ENCODE measurements around the gene HIGD1B. TPM values are rescaled to one million over a fixed set of nuclear protein-coding genes. Genes with fewer than 3 reads are reported as not detected.

The HIGD1B gene
- total and polyA plus RNA-seq, 4 donors: 3.0 to 25.4 (median 18.0) TPM

DNA sequence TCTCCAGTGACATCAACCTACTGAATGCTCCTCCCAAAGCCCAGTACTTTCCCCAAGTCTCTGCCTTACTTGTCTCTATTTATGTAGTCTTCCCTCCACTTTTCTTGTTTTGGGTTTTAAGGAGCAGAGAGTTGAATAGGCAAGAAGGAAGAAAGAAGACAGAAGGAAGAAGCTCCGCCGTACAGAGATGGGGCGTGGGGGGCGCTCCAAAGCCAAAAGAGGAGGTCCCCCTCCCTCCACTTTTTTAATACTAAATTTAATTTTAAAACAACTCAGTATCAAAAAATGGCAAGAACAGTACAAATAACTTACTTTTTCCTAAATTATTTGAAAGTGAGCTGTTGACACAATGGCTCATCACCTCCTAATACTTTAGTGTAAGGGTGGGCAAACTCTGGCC, 47.0 kb downstream of the HIGD1B start:
- Histone ChIP-seq H3K9ac (ENCODE audit: insufficient read depth in 1 of 2, low read length in 2 of 2) (no peak overlapping the region), H3K36me3 (ENCODE audit: control insufficient read depth in 4 of 4, insufficient read depth in 4 of 4, low read length in 4 of 4) (peaks cover 3 to 18% (median 12%) of the 10 kb centered on the region in 4 donors), H3K27ac (ENCODE audit: low read depth in 1 of 2, low read length in 1 of 2) (no peak overlapping the region), H3K9me3 (ENCODE audit: control insufficient read depth in 4 of 4, insufficient read depth in 3 of 4, low read length in 3 of 4) (no peaks in the 10 kb centered on the region), H3K4me1 (ENCODE audit: control insufficient read depth in 5 of 5, insufficient read depth in 5 of 5, low read length in 5 of 5) (peaks cover 0 to 14% (median 3%) of the 10 kb centered on the region in 5 donors), H3K27me3 (ENCODE audit: control insufficient read depth in 3 of 3, insufficient read depth in 3 of 3, low read length in 2 of 3) (no peaks in the 10 kb centered on the region), H3K4me3 (no peak overlapping the region)
- TF ChIP-seq, protein P1, sequence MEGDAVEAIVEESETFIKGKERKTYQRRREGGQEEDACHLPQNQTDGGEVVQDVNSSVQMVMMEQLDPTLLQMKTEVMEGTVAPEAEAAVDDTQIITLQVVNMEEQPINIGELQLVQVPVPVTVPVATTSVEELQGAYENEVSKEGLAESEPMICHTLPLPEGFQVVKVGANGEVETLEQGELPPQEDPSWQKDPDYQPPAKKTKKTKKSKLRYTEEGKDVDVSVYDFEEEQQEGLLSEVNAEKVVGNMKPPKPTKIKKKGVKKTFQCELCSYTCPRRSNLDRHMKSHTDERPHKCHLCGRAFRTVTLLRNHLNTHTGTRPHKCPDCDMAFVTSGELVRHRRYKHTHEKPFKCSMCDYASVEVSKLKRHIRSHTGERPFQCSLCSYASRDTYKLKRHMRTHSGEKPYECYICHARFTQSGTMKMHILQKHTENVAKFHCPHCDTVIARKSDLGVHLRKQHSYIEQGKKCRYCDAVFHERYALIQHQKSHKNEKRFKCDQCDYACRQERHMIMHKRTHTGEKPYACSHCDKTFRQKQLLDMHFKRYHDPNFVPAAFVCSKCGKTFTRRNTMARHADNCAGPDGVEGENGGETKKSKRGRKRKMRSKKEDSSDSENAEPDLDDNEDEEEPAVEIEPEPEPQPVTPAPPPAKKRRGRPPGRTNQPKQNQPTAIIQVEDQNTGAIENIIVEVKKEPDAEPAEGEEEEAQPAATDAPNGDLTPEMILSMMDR (IDR thresholded peaks at IDR 0.05; ENCODE audit: control extremely low read depth, extremely low read depth): no peak
- 91 to 98% methylated on average over 4 of the region's 4 CpGs for WGBS, 2 donors
- DNase-seq: no peak
- ATAC-seq (ENCODE audit: insufficient read depth, low FRiP score): no peak

- peak in 1 of 3 donors; percentile 46 for DNase-seq
- WGBS, 2 donors: 1% methylated on average over 7 of the region's 7 CpGs
- H3K4me1 ChIP-seq (ENCODE audit: control insufficient read depth in 5 of 5, insufficient read depth in 5 of 5, low read length in 5 of 5): peaks cover 0 to 23% (median 3%) of the 10 kb centered on the region in 5 donors
Measured at GRCh38 chr17:44898768-44899073, 51.0 kb downstream of the HIGD1B start.

GRCh38 chr17:44899074-44899782, 51.5 kb downstream of the HIGD1B start, which contains the start of gene EFTUD2:
EFTUD2 (minus strand) TSS chr17:44899445; CDS start chr17:44894521, 4,924 bp downstream.
- H3K9me3 ChIP-seq (ENCODE audit: control insufficient read depth in 4 of 4, insufficient read depth in 3 of 4, low read length in 3 of 4): no peaks in the 10 kb centered on the region

More at GRCh38 chr17:44898768-44899073, 51.0 kb downstream of the HIGD1B start:
- ATAC-seq (ENCODE audit: insufficient read depth, low FRiP score): no peak
- no peaks in the 10 kb centered on the region for H3K27me3 ChIP-seq (ENCODE audit: control insufficient read depth in 3 of 3, insufficient read depth in 3 of 3, low read length in 2 of 3)
- TF ChIP-seq, protein P1 (IDR thresholded peaks at IDR 0.05; ENCODE audit: control extremely low read depth, extremely low read depth): no peak
- peak overlapping the region; percentile 74 to 76 for H3K9ac ChIP-seq (ENCODE audit: insufficient read depth in 1 of 2, low read length in 2 of 2)
- peaks cover 3 to 5% (median 4%) of the 10 kb centered on the region in 4 donors for H3K36me3 ChIP-seq (ENCODE audit: control insufficient read depth in 4 of 4, insufficient read depth in 4 of 4, low read length in 4 of 4)
- peak overlapping the region; percentile 98 for H3K4me3 ChIP-seq
- H3K9me3 ChIP-seq (ENCODE audit: control insufficient read depth in 4 of 4, insufficient read depth in 3 of 4, low read length in 3 of 4): no peaks in the 10 kb centered on the region
- H3K27ac ChIP-seq (ENCODE audit: low read depth in 1 of 2, low read length in 1 of 2): peak overlapping the region; percentile 76 to 92

More at GRCh38 chr17:44899074-44899782, 51.5 kb downstream of the HIGD1B start, which contains the start of gene EFTUD2:
- Histone ChIP-seq H3K9ac (ENCODE audit: insufficient read depth in 1 of 2, low read length in 2 of 2) (peak within 1 kb of the TSS; percentile 74 to 90), H3K27ac (ENCODE audit: low read depth in 1 of 2, low read length in 1 of 2) (peak within 1 kb of the TSS; percentile 76 to 92), H3K4me1 (ENCODE audit: control insufficient read depth in 5 of 5, insufficient read depth in 5 of 5, low read length in 5 of 5) (peaks cover 0 to 23% (median 3%) of the 10 kb centered on the region in 5 donors), H3K36me3 (ENCODE audit: control insufficient read depth in 4 of 4, insufficient read depth in 4 of 4, low read length in 4 of 4) (peaks cover 0 to 3% (median 2%) of the 10 kb centered on the region in 4 donors), H3K4me3 (peak within 1 kb of the TSS; percentile 98), H3K27me3 (ENCODE audit: control insufficient read depth in 3 of 3, insufficient read depth in 3 of 3, low read length in 2 of 3) (no peaks in the 10 kb centered on the region)
- peak; percentile 93 for ATAC-seq (ENCODE audit: insufficient read depth, low FRiP score)
- 0% methylated on average over 54 of the region's 54 CpGs for WGBS, 2 donors
- DNase-seq: peak; percentile 94 to 96 (median 95)
- TF ChIP-seq, protein P1 (IDR thresholded peaks at IDR 0.05; ENCODE audit: control extremely low read depth, extremely low read depth): no peak

Small RNAs within 50 kb of the gene (small RNA-seq; reads per million reads assigned to genes)
- not detected for gene RN7SL405P (ENCODE audit: low replicate concordance)

Other genes with a start within 250 kb of the HIGD1B start
- not detected for gene MEIOC, start 191.4 kb upstream of the HIGD1B start, total RNA-seq
- under 1 TPM; 0.02 to 0.08 TPM for gene MEIOC, start 191.4 kb upstream of the HIGD1B start, polyA plus RNA-seq
- 10 to 100 TPM; 20.5 to 21.4 TPM for gene CCDC43, start 158.1 kb upstream of the HIGD1B start, total RNA-seq
- gene CCDC43, start 158.1 kb upstream of the HIGD1B start, polyA plus RNA-seq: 10 to 100 TPM; 13.5 to 17.0 TPM
- gene DBF4B, start 139.2 kb upstream of the HIGD1B start, total RNA-seq: 1 to 10 TPM; 3.5 to 8.6 TPM
- 1 to 10 TPM; 2.7 to 2.8 TPM for gene DBF4B, start 139.2 kb upstream of the HIGD1B start, polyA plus RNA-seq
- 1 to 10 TPM in 1 of 2 donors, under 1 TPM in 1; 0.09 to 1.1 TPM for gene ADAM11, start 88.9 kb upstream of the HIGD1B start, total RNA-seq
- gene ADAM11, start 88.9 kb upstream of the HIGD1B start, polyA plus RNA-seq: under 1 TPM; 0.15 to 0.22 TPM
- 10 to 100 TPM; 13.0 to 44.3 TPM for gene GJC1, start 17.6 kb upstream of the HIGD1B start, total RNA-seq
- 1 to 10 TPM; 3.9 TPM for gene GJC1, start 17.6 kb upstream of the HIGD1B start, polyA plus RNA-seq
- gene EFTUD2, start 51.6 kb downstream of the HIGD1B start, total RNA-seq: 10 to 100 TPM; 90.1 to 93.3 TPM
- 10 to 100 TPM; 35.5 to 56.4 TPM for gene EFTUD2, start 51.6 kb downstream of the HIGD1B start, polyA plus RNA-seq
- under 1 TPM; 0.25 to 0.88 TPM for gene GFAP, start 67.6 kb downstream of the HIGD1B start, total RNA-seq
- under 1 TPM; 0.32 to 0.35 TPM for gene GFAP, start 67.6 kb downstream of the HIGD1B start, polyA plus RNA-seq
- 1 to 10 TPM in 1 of 2 donors, under 1 TPM in 1; 0.80 to 1.4 TPM for gene KIF18B, start 99.9 kb downstream of the HIGD1B start, total RNA-seq
- gene KIF18B, start 99.9 kb downstream of the HIGD1B start, polyA plus RNA-seq: under 1 TPM; 0.70 to 0.87 TPM
- under 1 TPM; 0.21 to 0.57 TPM for gene C1QL1, start 120.4 kb downstream of the HIGD1B start, total RNA-seq
- gene C1QL1, start 120.4 kb downstream of the HIGD1B start, polyA plus RNA-seq: under 1 TPM; 0.10 to 0.57 TPM
- gene DCAKD, start 203.7 kb downstream of the HIGD1B start, total RNA-seq: 10 to 100 TPM; 26.7 to 28.8 TPM
- gene DCAKD, start 203.7 kb downstream of the HIGD1B start, polyA plus RNA-seq: 10 to 100 TPM; 11.8 to 13.6 TPM
- gene NMT1, start 213.4 kb downstream of the HIGD1B start, total RNA-seq: 100 to 1,000 TPM in 1 of 2 donors, 10 to 100 TPM in 1; 56.9 to 120 TPM
- gene NMT1, start 213.4 kb downstream of the HIGD1B start, polyA plus RNA-seq: 10 to 100 TPM; 37.7 to 41.0 TPM

Data from lung (tissue), 13 donors.